HUDEP-2 (cell line): Measurements from ENCODE around the gene PRDM5.

ENCODE experiments used
- DNase-seq, 76 experiments: peaks; one replicate each; lab custom pipeline; 2025; ENCODE audit not compliant: unreplicated experiment in 76 of 76; lab: John Stamatoyannopoulos, UW

Gene PRDM5

GRCh38 chr4:120922381-120923206 is at the start of gene PRDM5:
TSS of gene PRDM5 (minus strand) at chr4:120922726. CDS start at chr4:120922608, 118 bp downstream.
- DNase-seq = peak in 61 of 76 experiments; percentile 4 to 73 (median 39)

DNA sequence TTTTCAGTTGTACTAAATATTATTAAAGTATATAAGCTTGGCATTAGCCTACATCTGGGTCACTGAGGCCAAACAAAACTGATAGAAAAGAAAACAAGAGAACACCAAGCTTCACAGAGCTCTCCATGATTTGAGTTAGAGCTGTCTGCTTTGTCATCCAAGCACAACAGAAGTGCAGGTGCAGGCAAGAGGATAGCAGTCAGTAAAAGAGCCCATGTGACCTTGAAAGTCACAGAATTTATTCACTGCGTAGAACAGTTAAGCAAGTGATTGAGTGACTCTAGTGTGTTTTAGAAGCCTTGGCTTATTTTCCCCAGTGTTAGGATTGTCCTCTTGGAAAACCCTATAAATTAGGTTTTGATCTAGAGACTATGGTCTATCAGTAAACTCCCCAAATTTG is 49.4 kb upstream of the PRDM5 start:
- no peak for DNase-seq

GRCh38 chr4:120965938-120966337 is 43.4 kb upstream of the PRDM5 start:
- DNase-seq = no peak

GRCh38 chr4:120964596-120964995 is 42.1 kb upstream of the PRDM5 start:
- DNase-seq = no peak

GRCh38 chr4:120963449-120963848 is 40.9 kb upstream of the PRDM5 start:
- no peak for DNase-seq

GRCh38 chr4:120960656-120961267 is 38.2 kb upstream of the PRDM5 start:
- no peak for DNase-seq

GRCh38 chr4:120948382-120948781 is 25.9 kb upstream of the PRDM5 start:
- no peak for DNase-seq

GRCh38 chr4:120942776-120943175 is 20.2 kb upstream of the PRDM5 start:
- DNase-seq = no peak

DNA sequence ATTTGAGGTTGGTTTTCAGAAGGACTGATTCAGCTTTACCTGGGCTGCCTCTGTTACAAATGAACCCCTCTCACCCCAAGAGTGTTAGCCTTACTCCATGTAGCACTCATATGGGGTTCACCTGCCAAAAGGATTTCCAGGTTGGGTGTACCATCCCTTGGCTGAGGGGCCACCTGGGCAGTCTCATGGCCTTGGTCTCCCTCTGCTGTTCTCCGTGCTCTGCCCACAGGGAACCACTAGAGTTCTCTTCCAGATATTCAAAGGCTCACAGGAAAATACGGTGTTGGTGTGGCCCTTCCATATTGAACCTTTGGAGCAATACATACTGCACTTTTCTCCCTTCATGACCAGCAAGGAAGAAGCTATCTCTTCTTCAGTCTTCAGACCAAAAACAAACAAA is 18.0 kb upstream of the PRDM5 start:
- DNase-seq = no peak

DNA sequence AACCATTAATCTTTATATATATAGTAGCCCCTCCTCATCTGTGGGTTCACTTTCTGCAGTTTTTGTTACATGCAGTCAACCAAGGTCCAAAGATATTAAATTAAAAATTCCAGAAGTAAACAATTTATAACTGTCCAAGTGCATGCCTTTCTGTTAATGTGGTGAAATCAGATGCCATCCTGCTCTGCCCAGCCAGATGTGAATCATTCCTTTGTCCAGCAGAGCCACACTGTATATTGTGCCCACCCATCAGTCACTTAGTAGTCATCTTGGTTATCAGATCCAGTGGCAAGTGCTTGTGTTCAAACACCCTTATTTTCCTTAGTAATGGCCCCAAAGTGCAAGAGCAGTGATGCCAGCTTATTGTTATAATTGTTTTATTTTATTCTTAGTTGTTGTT is 17.2 kb upstream of the PRDM5 start:
- no peak for DNase-seq

GRCh38 chr4:120929847-120930246 is 7.3 kb upstream of the PRDM5 start:
- no peak for DNase-seq

DNA sequence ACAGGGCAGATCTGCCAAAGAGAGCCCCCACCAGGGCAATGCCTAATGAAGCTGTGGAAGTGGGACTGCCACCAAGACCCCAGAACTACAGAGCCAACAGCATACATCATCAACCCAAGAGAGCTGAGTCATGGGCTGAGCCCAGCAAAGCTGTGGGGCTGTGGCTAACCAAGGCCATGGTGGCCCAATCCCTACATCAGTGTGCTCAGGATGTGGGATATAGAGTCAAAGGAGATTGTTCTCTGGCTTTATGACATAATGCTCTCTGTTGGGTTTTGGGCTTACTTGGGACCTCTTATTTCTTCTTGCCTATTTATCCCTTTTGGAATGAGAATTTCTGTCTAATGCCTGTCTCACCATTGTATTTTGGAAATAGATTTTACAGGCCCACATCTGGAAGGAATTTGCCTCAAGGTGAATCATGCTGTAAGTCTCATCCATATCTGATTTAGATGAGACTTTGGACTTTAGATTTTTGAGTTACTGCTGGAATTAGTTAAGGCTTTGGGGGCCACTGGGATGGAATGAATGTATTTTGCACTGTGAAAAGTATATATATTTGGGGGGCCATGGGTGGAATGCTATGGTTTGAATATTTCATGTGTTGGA is 5.4 kb upstream of the PRDM5 start:
- DNase-seq = no peak

DNA sequence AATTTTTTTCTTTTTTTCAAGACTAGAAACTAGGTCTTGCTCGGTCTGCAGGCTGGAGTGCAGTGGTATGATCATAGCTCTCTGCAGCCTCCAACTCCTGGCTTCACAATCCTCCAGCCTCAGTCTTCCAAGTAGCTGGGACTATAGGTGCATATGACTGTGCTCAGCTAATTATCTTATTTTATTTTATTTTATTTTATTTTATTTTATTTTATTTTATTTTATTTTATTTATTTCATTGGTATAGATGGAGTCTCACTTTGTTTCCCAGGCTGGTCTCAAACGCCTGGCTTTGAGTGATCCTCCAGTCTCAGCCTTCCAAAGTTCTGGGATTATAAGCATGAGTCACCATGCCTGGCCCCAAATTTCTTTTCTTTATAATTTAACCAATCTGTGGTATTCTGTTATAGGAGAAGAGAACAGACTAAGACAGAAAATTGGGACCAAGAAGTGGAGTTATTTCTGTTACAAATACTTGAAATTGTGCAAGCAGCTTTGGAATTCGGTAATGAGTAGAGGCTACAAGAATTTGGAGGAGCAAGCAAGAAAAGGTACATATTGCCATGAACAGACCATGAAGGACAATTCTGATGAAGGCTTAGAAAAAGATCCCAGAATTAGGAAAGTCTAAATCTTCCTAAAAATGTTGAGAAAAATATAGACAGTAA is 4.0 kb upstream of the PRDM5 start:
- no peak for DNase-seq

DNA sequence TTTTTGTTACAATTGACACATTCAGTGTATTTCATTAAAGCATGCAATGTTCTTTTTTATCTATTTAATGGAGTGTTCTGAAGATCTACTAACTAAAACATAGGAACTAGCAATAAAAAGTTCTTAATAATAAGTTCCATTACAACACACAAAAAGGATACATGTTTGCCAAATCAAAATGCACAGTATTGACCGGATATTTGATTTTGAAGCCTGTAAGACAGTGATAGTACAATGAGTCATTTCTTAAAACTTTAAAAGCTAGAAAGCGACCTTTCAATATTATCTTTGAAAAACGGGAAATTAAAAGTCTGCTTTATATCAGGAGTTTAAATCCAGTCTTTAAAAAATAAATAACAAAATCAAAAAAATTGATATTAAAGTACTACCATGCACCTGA is 2.4 kb upstream of the PRDM5 start:
- no peak for DNase-seq

DNA sequence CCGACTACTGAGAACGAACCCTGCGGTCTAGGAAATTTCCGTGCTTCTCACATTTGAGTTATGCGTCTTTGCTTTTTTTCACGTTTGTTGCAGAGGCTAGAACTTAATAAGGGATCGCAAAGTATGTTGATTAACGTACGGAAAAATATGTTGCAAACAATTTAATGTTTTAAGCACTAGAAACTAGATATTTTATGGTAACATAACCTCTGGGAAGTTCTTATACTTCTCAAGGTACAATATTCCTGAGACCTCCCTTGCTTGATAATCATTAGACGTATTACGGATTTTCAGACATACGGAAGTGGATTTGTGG is 639 bp upstream of the PRDM5 start:
- no peak for DNase-seq

GRCh38 chr4:120921456-120922380 is 808 bp downstream of the PRDM5 start:
- peak in 69 of 76 experiments; percentile 5 to 64 (median 38) for DNase-seq

- DNase-seq = no peak
Observed at GRCh38 chr4:120920666-120921065, 1.9 kb downstream of the PRDM5 start.

DNA sequence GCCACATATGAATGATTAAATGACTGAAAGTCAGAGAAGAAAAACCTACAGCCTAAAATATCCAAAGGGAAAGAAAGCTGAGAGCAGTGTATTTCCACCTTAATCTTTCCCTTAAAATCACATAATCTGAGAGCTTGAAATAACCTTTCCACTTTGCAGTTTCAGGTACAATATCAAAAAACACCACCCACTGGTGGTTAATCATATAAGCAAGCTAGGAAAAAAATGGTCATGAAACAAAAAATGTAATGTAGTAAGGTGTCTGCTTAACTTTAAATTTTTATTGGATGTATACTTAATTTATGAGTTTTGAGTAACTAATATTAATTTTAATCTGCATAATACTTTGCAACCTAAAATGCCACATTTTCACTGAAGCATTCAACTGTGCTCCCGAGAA is 3.2 kb downstream of the PRDM5 start:
- DNase-seq = no peak

GRCh38 chr4:120918788-120919187 is 3.7 kb downstream of the PRDM5 start:
- DNase-seq = no peak

DNA sequence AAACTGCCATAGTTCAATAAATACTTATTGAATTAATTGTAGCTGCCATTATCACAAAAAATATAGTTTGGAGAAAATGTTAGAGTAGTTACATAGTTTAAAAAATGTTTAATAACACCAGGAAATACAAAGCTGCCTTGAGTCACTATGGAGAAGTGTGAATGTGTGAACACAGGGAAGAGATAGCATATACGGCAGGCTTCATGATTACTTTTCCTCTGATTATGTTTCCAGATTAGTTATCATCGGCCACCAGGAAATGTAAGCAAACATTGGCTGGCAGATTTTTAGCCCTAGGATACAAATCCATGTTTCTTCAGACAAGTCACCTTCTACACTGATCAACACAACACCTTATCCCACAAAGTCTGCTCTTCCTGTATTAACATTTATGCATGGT is 4.4 kb downstream of the PRDM5 start:
- no peak for DNase-seq
